Activated CD8-positive, alpha-beta T cell treated with anti-CD3 and anti-CD28 coated beads, Interleukin-2, amount 10 ng/mL, durations not matched to agents 7 days and 5 days (primary cell): ENCODE measurements around the gene CAMK1G. TPM values are rescaled to one million over a fixed set of nuclear protein-coding genes. Genes with fewer than 3 reads are reported as not detected.

ENCODE experiments used
- ATAC-seq: fragments of 150-1000 bp; cut with Tn5 transposase; one replicate; pipeline ENCODE4 v1.10.0; 2021; ENCODE audit warnings: moderate library complexity
- CTCF ChIA-PET: fragments of 350-600 bp; sonication (Branson Sonifier 250); formaldehyde crosslinking; loops from one replicate; lab custom pipeline; 2021; ENCODE audit warnings: antibody characterized with exemption; lab: Charles Lee
- POLR2A ChIA-PET: fragments of 350-600 bp; sonication (Branson Sonifier 250); formaldehyde crosslinking; loops from one replicate; lab custom pipeline; 2021; ENCODE audit warnings: antibody characterized with exemption; lab: Charles Lee
- DNase-seq: peaks from one replicate; pipeline ENCODE4 v3.0.0-alpha.2; 2020
- H3K27ac Mint-ChIP-seq: one replicate; pipeline ENCODE4 v1.8.0; 2021; ENCODE audit warnings: mild to moderate bottlenecking, mixed read lengths
- H3K27me3 Mint-ChIP-seq: one replicate; pipeline ENCODE4 v1.8.0; 2021; ENCODE audit warnings: low read depth, mixed read lengths
- H3K36me3 Mint-ChIP-seq: one replicate; pipeline ENCODE4 v1.8.0; 2021; ENCODE audit warnings: low read depth, mixed read lengths
- H3K4me1 Mint-ChIP-seq: one replicate; pipeline ENCODE4 v1.8.0; 2021; ENCODE audit warnings: low read depth, mixed read lengths
- H3K4me3 Mint-ChIP-seq: one replicate; pipeline ENCODE4 v1.8.0; 2021; ENCODE audit warnings: mild to moderate bottlenecking, mixed read lengths
- H3K9me3 Mint-ChIP-seq: one replicate; pipeline ENCODE4 v1.8.0; 2022; ENCODE audit warnings: mixed read lengths; ENCODE audit not compliant: insufficient read depth
- total RNA-seq, 2 experiments: library from RNA; stranded (reverse); gene quantifications; one replicate each; pipeline ENCODE4 v1.2.3, GENCODE V29; 2021

The CAMK1G gene
- total RNA-seq, 2 experiments from 2014 or later = not detected

GRCh38 chr1:209630383-209631225 lies 47.1 kb downstream of the CAMK1G start:
- H3K27ac Mint-ChIP-seq = no peak overlapping the region
- CTCF ChIA-PET = interaction anchor here (0.8 to 1.8 kb wide), 4 partner anchors 54 to 63 kb away, joined by 3 to 7 read pairs (median 4); no protein-coding TSS in a partner anchor
- H3K9me3 Mint-ChIP-seq = no peaks in the 10 kb centered on the region
- H3K4me1 Mint-ChIP-seq = peaks cover 6% of the 10 kb centered on the region
- H3K27me3 Mint-ChIP-seq = no peaks in the 10 kb centered on the region
- ATAC-seq = no peak
- POLR2A ChIA-PET = interaction anchor here (0.7 kb wide), 1 partner anchor 37 kb away, joined by 3 read pairs; no protein-coding TSS in a partner anchor
- H3K36me3 Mint-ChIP-seq = no peaks in the 10 kb centered on the region
- DNase-seq = no peak
- no peak overlapping the region for H3K4me3 Mint-ChIP-seq

- no peak overlapping the region for H3K4me3 Mint-ChIP-seq
- no peak overlapping the region for H3K27ac Mint-ChIP-seq
- CTCF ChIA-PET = interaction anchor here (1.6 kb wide), 1 partner anchor 60 kb away, joined by 5 read pairs; no protein-coding TSS in a partner anchor
- ATAC-seq = no peak
- POLR2A ChIA-PET = no interaction called here
- no peak for DNase-seq
- H3K36me3 Mint-ChIP-seq = no peaks in the 10 kb centered on the region
- H3K9me3 Mint-ChIP-seq = no peaks in the 10 kb centered on the region
- H3K4me1 Mint-ChIP-seq = peaks cover 6% of the 10 kb centered on the region
- peaks cover 3% of the 10 kb centered on the region for H3K27me3 Mint-ChIP-seq
Observed at GRCh38 chr1:209633335-209633997, 50.0 kb downstream of the CAMK1G start.

- Mint-ChIP-seq H3K36me3 (no peaks in the 10 kb centered on the region), H3K4me1 (peaks cover 6% of the 10 kb centered on the region), H3K27me3 (peaks cover 3% of the 10 kb centered on the region), H3K9me3 (no peaks in the 10 kb centered on the region), H3K27ac (no peak overlapping the region), H3K4me3 (no peak overlapping the region)
- POLR2A ChIA-PET = no interaction called here
- no peak for DNase-seq
- CTCF ChIA-PET = interaction anchor here (0.8 to 1.6 kb wide), 2 partner anchors 60 to 114 kb away, joined by 5 read pairs; no protein-coding TSS in a partner anchor
- ATAC-seq = no peak
Observed at GRCh38 chr1:209634005-209634737, 50.7 kb downstream of the CAMK1G start.

- Mint-ChIP-seq H3K4me1 (peaks cover 6% of the 10 kb centered on the region), H3K27ac (no peak overlapping the region), H3K36me3 (no peaks in the 10 kb centered on the region), H3K4me3 (no peak overlapping the region), H3K9me3 (no peaks in the 10 kb centered on the region), H3K27me3 (peaks cover 3% of the 10 kb centered on the region)
- ChIA-PET POLR2A (no interaction called here), CTCF (interaction anchor here (1.2 kb wide), 1 partner anchor 14 kb away, joined by 3 read pairs; no protein-coding TSS in a partner anchor)
- ATAC-seq (no peak), DNase-seq (no peak)
Observed at GRCh38 chr1:209635850-209636249, 52.3 kb downstream of the CAMK1G start.

GRCh38 chr1:209641832-209642172 lies 58.3 kb downstream of the CAMK1G start:
- Mint-ChIP-seq H3K9me3 (no peaks in the 10 kb centered on the region), H3K27ac (no peak overlapping the region), H3K4me1 (no peaks in the 10 kb centered on the region), H3K36me3 (no peaks in the 10 kb centered on the region), H3K27me3 (peaks cover 3% of the 10 kb centered on the region), H3K4me3 (no peak overlapping the region)
- DNase-seq (no peak), ATAC-seq (no peak)
- ChIA-PET CTCF (interaction anchor here (0.6 to 1.3 kb wide), 3 partner anchors 14 to 79 kb away, joined by 3 to 5 read pairs (median 4); no protein-coding TSS in a partner anchor), POLR2A (interaction anchor here (0.7 kb wide), 1 partner anchor 47 kb away, joined by 3 read pairs; no protein-coding TSS in a partner anchor)

- DNase-seq (no peak), ATAC-seq (no peak)
- ChIA-PET POLR2A (no interaction called here), CTCF (interaction anchor here (0.8 to 1.6 kb wide), 3 partner anchors 43 to 105 kb away, joined by 3 to 4 read pairs (median 3); no protein-coding TSS in a partner anchor)
- Mint-ChIP-seq H3K36me3 (no peaks in the 10 kb centered on the region), H3K4me3 (no peak overlapping the region), H3K9me3 (no peaks in the 10 kb centered on the region), H3K27me3 (peaks cover 3% of the 10 kb centered on the region), H3K27ac (no peak overlapping the region), H3K4me1 (no peaks in the 10 kb centered on the region)
Observed at GRCh38 chr1:209642816-209643215, 59.3 kb downstream of the CAMK1G start.

GRCh38 chr1:209643285-209644020 lies 59.9 kb downstream of the CAMK1G start:
- CTCF ChIA-PET = interaction anchor here (1.0 to 1.6 kb wide), 2 partner anchors 74 to 105 kb away, joined by 3 to 4 read pairs; no protein-coding TSS in a partner anchor
- H3K36me3 Mint-ChIP-seq = no peaks in the 10 kb centered on the region
- H3K4me3 Mint-ChIP-seq = no peak overlapping the region
- H3K9me3 Mint-ChIP-seq = no peaks in the 10 kb centered on the region
- no peak overlapping the region for H3K27ac Mint-ChIP-seq
- DNase-seq (no peak), ATAC-seq (no peak)
- H3K4me1 Mint-ChIP-seq = no peaks in the 10 kb centered on the region
- POLR2A ChIA-PET = no interaction called here
- H3K27me3 Mint-ChIP-seq = no peaks in the 10 kb centered on the region

- Mint-ChIP-seq H3K4me1 (peaks cover 14% of the 10 kb centered on the region), H3K9me3 (no peaks in the 10 kb centered on the region), H3K4me3 (no peak overlapping the region), H3K27me3 (no peaks in the 10 kb centered on the region), H3K27ac (no peak overlapping the region), H3K36me3 (no peaks in the 10 kb centered on the region)
- POLR2A ChIA-PET = no interaction called here
- DNase-seq = no peak
- no peak for ATAC-seq
- CTCF ChIA-PET = interaction anchor here (0.8 to 1.0 kb wide), 3 partner anchors 21 to 69 kb away, joined by 3 read pairs; no protein-coding TSS in a partner anchor
Observed at GRCh38 chr1:209645574-209646452, 62.3 kb downstream of the CAMK1G start.

- Mint-ChIP-seq H3K9me3 (no peaks in the 10 kb centered on the region), H3K27ac (no peak overlapping the region), H3K27me3 (no peaks in the 10 kb centered on the region), H3K4me3 (no peak overlapping the region), H3K36me3 (no peaks in the 10 kb centered on the region), H3K4me1 (peaks cover 22% of the 10 kb centered on the region)
- ChIA-PET POLR2A (no interaction called here), CTCF (no interaction called here)
- DNase-seq (no peak), ATAC-seq (no peak)
Observed at GRCh38 chr1:209646558-209646957, 63.0 kb downstream of the CAMK1G start.

GRCh38 chr1:209647156-209647555 lies 63.6 kb downstream of the CAMK1G start:
- ATAC-seq = no peak
- Mint-ChIP-seq H3K36me3 (no peaks in the 10 kb centered on the region), H3K4me1 (peaks cover 26% of the 10 kb centered on the region), H3K27ac (no peak overlapping the region), H3K4me3 (no peak overlapping the region), H3K27me3 (no peaks in the 10 kb centered on the region), H3K9me3 (no peaks in the 10 kb centered on the region)
- CTCF ChIA-PET = no interaction called here
- POLR2A ChIA-PET = no interaction called here
- DNase-seq = no peak
